ENCODE data around the gene MFNG.

- no peak for TF ChIP-seq CTCF (IDR thresholded peaks at IDR 0.05 in 2 of 3, conservative IDR thresholded peaks at IDR 0.05 in 1 of 3; ENCODE audit: borderline replicate concordance in 1 of 3, insufficient read depth in 1 of 3, low read depth in 2 of 3, low read length in 2 of 3)
- TF ChIP-seq, protein P1, sequence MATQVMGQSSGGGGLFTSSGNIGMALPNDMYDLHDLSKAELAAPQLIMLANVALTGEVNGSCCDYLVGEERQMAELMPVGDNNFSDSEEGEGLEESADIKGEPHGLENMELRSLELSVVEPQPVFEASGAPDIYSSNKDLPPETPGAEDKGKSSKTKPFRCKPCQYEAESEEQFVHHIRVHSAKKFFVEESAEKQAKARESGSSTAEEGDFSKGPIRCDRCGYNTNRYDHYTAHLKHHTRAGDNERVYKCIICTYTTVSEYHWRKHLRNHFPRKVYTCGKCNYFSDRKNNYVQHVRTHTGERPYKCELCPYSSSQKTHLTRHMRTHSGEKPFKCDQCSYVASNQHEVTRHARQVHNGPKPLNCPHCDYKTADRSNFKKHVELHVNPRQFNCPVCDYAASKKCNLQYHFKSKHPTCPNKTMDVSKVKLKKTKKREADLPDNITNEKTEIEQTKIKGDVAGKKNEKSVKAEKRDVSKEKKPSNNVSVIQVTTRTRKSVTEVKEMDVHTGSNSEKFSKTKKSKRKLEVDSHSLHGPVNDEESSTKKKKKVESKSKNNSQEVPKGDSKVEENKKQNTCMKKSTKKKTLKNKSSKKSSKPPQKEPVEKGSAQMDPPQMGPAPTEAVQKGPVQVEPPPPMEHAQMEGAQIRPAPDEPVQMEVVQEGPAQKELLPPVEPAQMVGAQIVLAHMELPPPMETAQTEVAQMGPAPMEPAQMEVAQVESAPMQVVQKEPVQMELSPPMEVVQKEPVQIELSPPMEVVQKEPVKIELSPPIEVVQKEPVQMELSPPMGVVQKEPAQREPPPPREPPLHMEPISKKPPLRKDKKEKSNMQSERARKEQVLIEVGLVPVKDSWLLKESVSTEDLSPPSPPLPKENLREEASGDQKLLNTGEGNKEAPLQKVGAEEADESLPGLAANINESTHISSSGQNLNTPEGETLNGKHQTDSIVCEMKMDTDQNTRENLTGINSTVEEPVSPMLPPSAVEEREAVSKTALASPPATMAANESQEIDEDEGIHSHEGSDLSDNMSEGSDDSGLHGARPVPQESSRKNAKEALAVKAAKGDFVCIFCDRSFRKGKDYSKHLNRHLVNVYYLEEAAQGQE (IDR thresholded peaks at IDR 0.05; ENCODE audit: low read depth): no peak
- TF ChIP-seq POLR2AphosphoS5 (IDR thresholded peaks at IDR 0.05; ENCODE audit: low read depth, low read length): no peak
- TF ChIP-seq EZH2phosphoT487 (IDR thresholded peaks at IDR 0.05; ENCODE audit: borderline replicate concordance): no peak
- no peak for TF ChIP-seq POLR2A (IDR thresholded peaks at IDR 0.05; ENCODE audit: borderline replicate concordance, extremely low read depth, insufficient read depth, insufficient read length)
- TF ChIP-seq ELF1 (IDR thresholded peaks at IDR 0.05; ENCODE audit: borderline replicate concordance, low read depth): no peak
- TF ChIP-seq CEBPB (IDR thresholded peaks at IDR 0.05; ENCODE audit: low read depth): no peak
- no peak for TF ChIP-seq EZH2 (IDR thresholded peaks at IDR 0.05)
- TF ChIP-seq MAX (IDR thresholded peaks at IDR 0.05): no peak
- TF ChIP-seq SP1 (IDR thresholded peaks at IDR 0.05; ENCODE audit: low read depth): no peak
- TF ChIP-seq JUND (IDR thresholded peaks at IDR 0.05): no peak
- no peak for TF ChIP-seq EGR1 (IDR thresholded peaks at IDR 0.05; ENCODE audit: low read depth)
Observed at GRCh38 chr22:37430941-37431340, 55.2 kb downstream of the MFNG start.

Measured in HCT116 (cell line).